Lung (tissue), 12 donors: ENCODE results near the gene MAP3K12. TPM values are rescaled to one million over a fixed set of nuclear protein-coding genes. Genes with fewer than 3 reads are reported as not detected.
A peak's percentile ranks its signal among the peaks of the same experiment; 100 is the strongest.

Source experiments
- ATAC-seq: fragments of 200-7000 bp; cut with Tn5 transposase; one replicate; pipeline ENCODE4 v1.9.1; 2020; ENCODE audit warnings: moderate number of reproducible peaks; ENCODE audit not compliant: insufficient read depth, low FRiP score
- DNase-seq, 3 donors: peaks; one replicate each; pipeline ENCODE4 v3.0.0-alpha.2; 2013 to 2017
- H3K27ac ChIP-seq, 2 donors: one replicate each; pipeline ENCODE4 v1.5.1; 2013; ENCODE audit warnings: mild to moderate bottlenecking in 2 of 2, moderate library complexity in 2 of 2, control low read depth in 1 of 2, inconsistent platforms in 1 of 2, low read depth in 1 of 2, low read length in 1 of 2
- H3K27me3 ChIP-seq, 3 donors: one replicate each; pipeline ENCODE4 v1.5.1; 2013; ENCODE audit warnings: low read length in 2 of 3; ENCODE audit not compliant: control insufficient read depth in 3 of 3, insufficient read depth in 3 of 3
- H3K36me3 ChIP-seq, 4 donors: one replicate each; pipeline ENCODE4 v1.5.1; 2013; ENCODE audit warnings: low read length in 4 of 4, mild to moderate bottlenecking in 1 of 4, moderate library complexity in 1 of 4; ENCODE audit not compliant: control insufficient read depth in 4 of 4, insufficient read depth in 4 of 4
- H3K4me1 ChIP-seq, 5 donors: one replicate each; pipeline ENCODE4 v1.5.1; 2013; ENCODE audit warnings: low read length in 5 of 5, mild to moderate bottlenecking in 2 of 5, moderate library complexity in 1 of 5; ENCODE audit not compliant: control insufficient read depth in 5 of 5, insufficient read depth in 5 of 5
- H3K4me3 ChIP-seq: one replicate; pipeline ENCODE4 v1.5.1; 2013; ENCODE audit warnings: mild to moderate bottlenecking, control low read depth, moderate library complexity
- H3K9ac ChIP-seq, 2 donors: one replicate each; pipeline ENCODE4 v1.5.1; 2013; ENCODE audit warnings: low read length in 2 of 2, control low read depth in 1 of 2; ENCODE audit not compliant: insufficient read depth in 1 of 2
- H3K9me3 ChIP-seq, 4 donors: one replicate each; pipeline ENCODE4 v1.5.1; 2013; ENCODE audit warnings: low read length in 3 of 4, mild to moderate bottlenecking in 1 of 4, moderate library complexity in 1 of 4; ENCODE audit not compliant: control insufficient read depth in 4 of 4, insufficient read depth in 3 of 4
- CTCF ChIP-seq: IDR thresholded peaks from 2 replicates; pipeline ENCODE4 v1.5.1; 2012; ENCODE audit warnings: mild to moderate bottlenecking; ENCODE audit errors: control extremely low read depth, extremely low read depth
- WGBS, 2 donors: extraction: QIAGEN DNeasy Blood & Tissue Kit; methylation state at CpG; one replicate each; pipeline ENCODE4 v1.1.7; 2013; 5-methylcytosine and 5-hydroxymethylcytosine counted together
- polyA plus RNA-seq, 2 donors: library from polyadenylated mRNA; stranded (reverse); fragments of 200-250 nt; gene quantifications; one replicate each; pipeline ENCODE4 v1.2.1, GENCODE V29; 2013
- total RNA-seq, 2 donors: library from RNA; depleted of rRNA in 1 of 2; stranded (reverse); fragments of >200 nt in 1 of 2; gene quantifications; one replicate each; pipeline ENCODE4 v1.2.1, GENCODE V29; 2014 to 2021
- donor health status: control.
- donor health status: control.
- donor health status: Bipolar disorder and iron deficiency.
- donor health status: healthy.
- donor health status: DM: yes; HTN: yes; CAD: no.

MAP3K12 gene
- total and polyA plus RNA-seq, 4 donors = 13.4 to 25.4 (median 20.1) TPM

GRCh38 chr12:53489242-53489864, 9.9 kb downstream of the MAP3K12 start:
- ATAC-seq (no peak), DNase-seq (peak in 1 of 3 donors; percentile 69)
- Histone ChIP-seq H3K27ac (no peak overlapping the region), H3K4me1 (peaks cover 0 to 26% (median 14%) of the 10 kb centered on the region in 5 donors), H3K36me3 (peaks cover 0 to 30% (median 18%) of the 10 kb centered on the region in 4 donors), H3K27me3 (no peaks in the 10 kb centered on the region), H3K9ac (no peak overlapping the region), H3K9me3 (no peaks in the 10 kb centered on the region), H3K4me3 (no peak overlapping the region)
- no peak for TF ChIP-seq CTCF
- 95 to 96% methylated on average over 5 of the region's 5 CpGs for WGBS, 2 donors

- Histone ChIP-seq H3K4me3 (no peak overlapping the region), H3K36me3 (peaks cover 0 to 39% (median 35%) of the 10 kb centered on the region in 4 donors), H3K27ac (peak overlapping the region in 1 of 2 donors; percentile 49), H3K27me3 (no peaks in the 10 kb centered on the region), H3K9me3 (no peaks in the 10 kb centered on the region), H3K4me1 (peaks cover 0 to 8% (median 3%) of the 10 kb centered on the region in 5 donors), H3K9ac (no peak overlapping the region)
- WGBS, 2 donors = 81 to 84% methylated on average over 17 of the region's 17 CpGs
- TF ChIP-seq CTCF = no peak
- no peak for DNase-seq
- no peak for ATAC-seq
Observed at GRCh38 chr12:53486736-53487487, 12.3 kb downstream of the MAP3K12 start.

- 94 to 96% methylated on average over 10 of the region's 10 CpGs for WGBS, 2 donors
- H3K4me1 ChIP-seq = peaks cover 0 to 8% (median 3%) of the 10 kb centered on the region in 5 donors
- H3K9ac ChIP-seq = no peak overlapping the region
- H3K36me3 ChIP-seq = peaks cover 0 to 45% (median 41%) of the 10 kb centered on the region in 4 donors
- H3K4me3 ChIP-seq = no peak overlapping the region
- DNase-seq (no peak), ATAC-seq (no peak)
- no peak for TF ChIP-seq CTCF
- no peak overlapping the region for H3K27ac ChIP-seq
- no peaks in the 10 kb centered on the region for H3K9me3 ChIP-seq
- no peaks in the 10 kb centered on the region for H3K27me3 ChIP-seq
Observed at GRCh38 chr12:53485955-53486735, 13.1 kb downstream of the MAP3K12 start.
